ENCODE data around the gene COL4A1. TPM values are rescaled to one million over a fixed set of nuclear protein-coding genes. Genes with fewer than 3 reads are reported as not detected.

Gene COL4A1
- total RNA-seq, 1 experiment from 2014 or later, result not detected

DNA sequence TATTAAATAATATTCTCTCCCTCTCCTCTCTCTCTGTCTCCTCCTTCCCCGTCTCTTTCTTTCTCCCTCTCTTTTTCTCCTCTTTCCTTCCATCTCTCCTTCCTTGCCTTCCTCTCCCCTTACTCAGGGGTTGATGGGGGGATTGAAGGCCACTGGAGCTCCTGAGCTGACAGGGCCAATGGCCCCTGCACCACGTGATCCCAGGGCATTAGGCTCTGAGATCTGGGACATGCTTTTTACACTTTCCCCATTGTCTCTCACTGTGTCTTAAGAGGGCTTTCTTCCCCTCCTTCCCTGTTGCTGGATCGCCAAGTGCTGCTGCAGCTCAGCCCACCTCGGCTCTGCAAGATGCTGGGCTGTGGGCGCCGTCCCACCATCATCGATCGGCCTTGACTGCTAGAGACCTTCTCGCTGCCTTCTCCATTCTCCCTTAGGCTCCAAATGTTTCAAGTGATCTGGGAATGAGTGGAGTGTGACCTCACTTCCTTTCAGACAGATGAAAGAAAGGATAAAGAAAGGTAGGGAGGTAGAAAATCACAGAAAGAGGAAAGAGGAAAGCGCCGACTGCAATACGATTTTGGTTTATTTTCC is 42.2 kb downstream of the COL4A1 start:
- Histone ChIP-seq H2AFZ (ENCODE audit: low read length) (no peak overlapping the region), H3K9me2 (replicated peaks; ENCODE audit: insufficient read depth, low read length) (no peaks in the 10 kb centered on the region), H3K79me2 (ENCODE audit: low read length) (no peaks in the 10 kb centered on the region), H3K27me3 (ENCODE audit: low read length) (no peaks in the 10 kb centered on the region), H3K4me3 (ENCODE audit: low read length) (no peak overlapping the region), H3K9me3 (ENCODE audit: low read length) (no peaks in the 10 kb centered on the region), H4K20me1 (ENCODE audit: insufficient read depth, low read depth, low read length) (no peaks in the 10 kb centered on the region), H3K9ac (ENCODE audit: low read length) (no peak overlapping the region), H3K27ac (ENCODE audit: low read length) (no peak overlapping the region), H3K4me1 (ENCODE audit: low read length) (no peaks in the 10 kb centered on the region), H3K36me3 (ENCODE audit: insufficient read depth, low read length) (no peaks in the 10 kb centered on the region), H3K4me2 (ENCODE audit: low read depth, low read length, poor library complexity, severe bottlenecking) (no peak overlapping the region)
- no peak for DNase-seq

DNA sequence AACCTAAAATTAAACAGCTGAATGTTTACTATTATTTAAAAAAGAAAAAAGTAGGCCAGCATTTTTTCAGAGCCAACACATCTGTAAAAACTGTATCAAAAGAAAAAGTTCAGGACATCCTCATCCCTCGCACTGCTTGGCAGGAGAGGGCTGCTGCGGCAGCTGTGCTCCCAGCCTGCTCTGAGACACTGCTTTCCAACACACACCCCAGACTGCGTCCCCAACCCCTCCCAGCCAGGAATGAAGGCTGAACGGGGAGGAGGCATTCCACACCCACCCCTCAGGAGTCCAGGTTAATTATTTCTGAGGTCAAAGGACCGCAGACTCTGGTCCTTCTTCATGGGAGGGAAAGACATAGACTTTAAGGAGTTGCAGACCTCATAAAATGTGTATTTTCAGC is 43.1 kb downstream of the COL4A1 start:
- no peaks in the 10 kb centered on the region for H3K79me2 ChIP-seq (ENCODE audit: low read length)
- no peak overlapping the region for H3K4me3 ChIP-seq (ENCODE audit: low read length)
- no peaks in the 10 kb centered on the region for H3K36me3 ChIP-seq (ENCODE audit: insufficient read depth, low read length)
- H3K4me2 ChIP-seq (ENCODE audit: low read depth, low read length, poor library complexity, severe bottlenecking), result no peak overlapping the region
- no peak overlapping the region for H3K9ac ChIP-seq (ENCODE audit: low read length)
- no peak for DNase-seq
- H3K9me2 ChIP-seq (replicated peaks; ENCODE audit: insufficient read depth, low read length), result no peaks in the 10 kb centered on the region
- no peaks in the 10 kb centered on the region for H3K27me3 ChIP-seq (ENCODE audit: low read length)
- H2AFZ ChIP-seq (ENCODE audit: low read length), result no peak overlapping the region
- no peaks in the 10 kb centered on the region for H3K4me1 ChIP-seq (ENCODE audit: low read length)
- no peaks in the 10 kb centered on the region for H3K9me3 ChIP-seq (ENCODE audit: low read length)
- no peaks in the 10 kb centered on the region for H4K20me1 ChIP-seq (ENCODE audit: insufficient read depth, low read depth, low read length)
- H3K27ac ChIP-seq (ENCODE audit: low read length), result no peak overlapping the region

DNA sequence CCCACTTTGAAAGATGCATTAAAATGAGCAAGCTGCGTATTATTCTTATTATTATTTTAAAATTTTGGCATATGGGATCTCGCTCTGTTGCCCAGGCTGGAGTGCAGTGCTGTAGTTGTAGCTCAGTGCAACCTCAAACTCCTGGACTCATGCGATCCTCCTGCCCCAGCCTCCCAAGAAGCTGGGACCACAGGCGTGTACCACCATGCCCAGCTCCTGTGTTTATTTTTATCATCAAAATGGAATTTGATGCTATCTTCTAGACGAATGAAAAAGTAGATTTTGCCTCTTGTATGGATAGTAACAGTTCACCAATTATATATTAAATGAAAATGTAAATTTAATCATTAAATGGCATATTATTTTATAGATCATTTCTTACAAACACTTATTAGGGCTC is 43.6 kb downstream of the COL4A1 start:
- no peak overlapping the region for H2AFZ ChIP-seq (ENCODE audit: low read length)
- no peak overlapping the region for H3K9ac ChIP-seq (ENCODE audit: low read length)
- H3K4me2 ChIP-seq (ENCODE audit: low read depth, low read length, poor library complexity, severe bottlenecking), result no peak overlapping the region
- no peak overlapping the region for H3K27ac ChIP-seq (ENCODE audit: low read length)
- H3K27me3 ChIP-seq (ENCODE audit: low read length), result no peaks in the 10 kb centered on the region
- no peaks in the 10 kb centered on the region for H4K20me1 ChIP-seq (ENCODE audit: insufficient read depth, low read depth, low read length)
- no peak for DNase-seq
- no peak overlapping the region for H3K4me3 ChIP-seq (ENCODE audit: low read length)
- no peaks in the 10 kb centered on the region for H3K36me3 ChIP-seq (ENCODE audit: insufficient read depth, low read length)
- no peaks in the 10 kb centered on the region for H3K9me2 ChIP-seq (replicated peaks; ENCODE audit: insufficient read depth, low read length)
- H3K79me2 ChIP-seq (ENCODE audit: low read length), result no peaks in the 10 kb centered on the region
- H3K9me3 ChIP-seq (ENCODE audit: low read length), result no peaks in the 10 kb centered on the region
- H3K4me1 ChIP-seq (ENCODE audit: low read length), result no peaks in the 10 kb centered on the region

DNA sequence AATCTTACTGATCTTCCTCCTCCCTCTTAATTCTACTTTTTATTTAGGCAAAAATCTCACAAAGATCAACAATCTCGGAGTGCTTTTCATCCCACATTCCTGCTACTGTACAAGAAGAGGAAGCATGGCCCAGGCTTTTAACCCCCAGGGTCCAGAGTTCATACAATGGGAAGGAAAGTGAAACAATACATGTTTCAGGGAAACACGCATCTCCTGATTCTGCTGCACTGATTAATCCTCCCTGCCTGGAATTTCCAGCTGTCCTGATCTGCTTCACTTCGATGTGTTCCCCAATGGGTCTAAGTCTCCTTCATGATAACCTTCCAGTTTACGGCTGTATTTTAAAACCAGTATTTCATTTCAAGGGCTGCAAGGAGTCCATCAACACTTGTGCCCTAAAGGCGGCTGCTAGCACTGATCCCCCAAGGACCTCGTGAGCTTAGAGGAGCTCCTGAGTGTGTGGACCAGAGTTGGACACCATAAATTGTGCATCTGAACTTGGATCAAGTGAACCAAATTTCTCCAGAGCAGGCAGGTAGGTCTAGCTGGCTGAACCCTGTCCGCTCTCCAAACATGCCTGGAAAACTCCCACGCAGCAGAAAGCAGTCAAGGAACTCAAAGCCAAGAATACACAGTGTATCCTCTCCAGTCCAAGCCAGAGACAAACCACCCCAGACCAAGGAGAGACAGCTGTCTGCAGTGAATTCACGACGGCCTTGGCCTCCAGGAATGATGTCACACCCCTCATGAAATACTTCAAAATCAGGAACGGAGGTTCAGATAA is 44.3 kb downstream of the COL4A1 start:
- Histone ChIP-seq H3K9me3 (ENCODE audit: low read length) (no peaks in the 10 kb centered on the region), H3K27me3 (ENCODE audit: low read length) (no peaks in the 10 kb centered on the region), H3K79me2 (ENCODE audit: low read length) (no peaks in the 10 kb centered on the region), H3K27ac (ENCODE audit: low read length) (no peak overlapping the region), H3K4me3 (ENCODE audit: low read length) (no peak overlapping the region), H3K9me2 (replicated peaks; ENCODE audit: insufficient read depth, low read length) (no peaks in the 10 kb centered on the region), H4K20me1 (ENCODE audit: insufficient read depth, low read depth, low read length) (no peaks in the 10 kb centered on the region), H3K9ac (ENCODE audit: low read length) (no peak overlapping the region), H3K4me2 (ENCODE audit: low read depth, low read length, poor library complexity, severe bottlenecking) (no peak overlapping the region), H2AFZ (ENCODE audit: low read length) (no peak overlapping the region), H3K4me1 (ENCODE audit: low read length) (no peaks in the 10 kb centered on the region), H3K36me3 (ENCODE audit: insufficient read depth, low read length) (no peaks in the 10 kb centered on the region)
- no peak for DNase-seq

- Histone ChIP-seq H3K36me3 (ENCODE audit: insufficient read depth, low read length) (no peaks in the 10 kb centered on the region), H3K9ac (ENCODE audit: low read length) (no peak overlapping the region), H3K4me1 (ENCODE audit: low read length) (no peaks in the 10 kb centered on the region), H3K27me3 (ENCODE audit: low read length) (no peaks in the 10 kb centered on the region), H4K20me1 (ENCODE audit: insufficient read depth, low read depth, low read length) (no peaks in the 10 kb centered on the region), H3K9me2 (replicated peaks; ENCODE audit: insufficient read depth, low read length) (no peaks in the 10 kb centered on the region), H3K4me2 (ENCODE audit: low read depth, low read length, poor library complexity, severe bottlenecking) (no peak overlapping the region), H3K27ac (ENCODE audit: low read length) (no peak overlapping the region), H2AFZ (ENCODE audit: low read length) (no peak overlapping the region), H3K9me3 (ENCODE audit: low read length) (no peaks in the 10 kb centered on the region), H3K4me3 (ENCODE audit: low read length) (no peak overlapping the region), H3K79me2 (ENCODE audit: low read length) (no peaks in the 10 kb centered on the region)
- no peak for DNase-seq
Measured at GRCh38 chr13:110262082-110262436, 44.9 kb downstream of the COL4A1 start.

GRCh38 chr13:110261166-110262081 is 45.5 kb downstream of the COL4A1 start:
- no peaks in the 10 kb centered on the region for H4K20me1 ChIP-seq (ENCODE audit: insufficient read depth, low read depth, low read length)
- H2AFZ ChIP-seq (ENCODE audit: low read length), result no peak overlapping the region
- no peaks in the 10 kb centered on the region for H3K79me2 ChIP-seq (ENCODE audit: low read length)
- no peak overlapping the region for H3K4me3 ChIP-seq (ENCODE audit: low read length)
- H3K36me3 ChIP-seq (ENCODE audit: insufficient read depth, low read length), result no peaks in the 10 kb centered on the region
- H3K9ac ChIP-seq (ENCODE audit: low read length), result no peak overlapping the region
- H3K27me3 ChIP-seq (ENCODE audit: low read length), result no peaks in the 10 kb centered on the region
- no peak for DNase-seq
- no peak overlapping the region for H3K27ac ChIP-seq (ENCODE audit: low read length)
- no peaks in the 10 kb centered on the region for H3K4me1 ChIP-seq (ENCODE audit: low read length)
- H3K9me2 ChIP-seq (replicated peaks; ENCODE audit: insufficient read depth, low read length), result no peaks in the 10 kb centered on the region
- no peak overlapping the region for H3K4me2 ChIP-seq (ENCODE audit: low read depth, low read length, poor library complexity, severe bottlenecking)
- no peaks in the 10 kb centered on the region for H3K9me3 ChIP-seq (ENCODE audit: low read length)

DNA sequence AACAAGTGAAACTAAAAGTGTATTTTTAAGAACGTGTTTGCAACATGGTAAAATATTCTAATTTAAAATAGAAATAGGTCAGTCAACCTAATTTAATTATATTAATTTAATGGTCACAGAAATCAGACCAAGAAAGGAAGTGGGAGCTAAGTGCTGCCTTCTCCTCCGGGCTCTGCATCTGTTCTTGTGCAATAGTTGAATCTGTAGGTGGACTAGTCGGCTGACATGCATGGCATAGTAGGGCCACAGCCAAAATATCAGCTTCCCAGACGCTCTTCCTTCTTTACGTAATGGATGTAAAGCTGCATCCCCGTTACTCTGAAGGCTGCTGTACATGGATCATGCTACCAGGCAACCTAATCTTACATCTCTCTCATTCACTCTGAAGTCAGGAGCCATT is 47.3 kb downstream of the COL4A1 start:
- Histone ChIP-seq H3K4me1 (ENCODE audit: low read length) (no peaks in the 10 kb centered on the region), H3K4me2 (ENCODE audit: low read depth, low read length, poor library complexity, severe bottlenecking) (no peak overlapping the region), H3K36me3 (ENCODE audit: insufficient read depth, low read length) (no peaks in the 10 kb centered on the region), H4K20me1 (ENCODE audit: insufficient read depth, low read depth, low read length) (no peaks in the 10 kb centered on the region), H3K9me2 (replicated peaks; ENCODE audit: insufficient read depth, low read length) (no peaks in the 10 kb centered on the region), H3K27me3 (ENCODE audit: low read length) (no peaks in the 10 kb centered on the region), H3K27ac (ENCODE audit: low read length) (no peak overlapping the region), H3K9ac (ENCODE audit: low read length) (no peak overlapping the region), H3K79me2 (ENCODE audit: low read length) (no peaks in the 10 kb centered on the region), H3K9me3 (ENCODE audit: low read length) (no peaks in the 10 kb centered on the region), H2AFZ (ENCODE audit: low read length) (no peak overlapping the region), H3K4me3 (ENCODE audit: low read length) (no peak overlapping the region)
- DNase-seq, result no peak

All from Karpas-422 (cell line).